DOHH2 (cell line): ENCODE measurements around the gene CD274.
"Not testable (repeated sequence)": the region's sequence is repeated elsewhere in the genome, so short reads cannot be mapped to it uniquely, and the experiment has no call there.

ENCODE experiments used
- H3F3A ChIP-seq: fragments of 200-600 bp; sonication (generic), shearing (Covaris generic); 2 replicates; pipeline ENCODE4 v1.6.0; 2016; ENCODE audit warnings: antibody characterized with exemption, mild to moderate bottlenecking; ENCODE audit not compliant: control insufficient read depth, insufficient read depth
- H3K27ac ChIP-seq: fragments of 200-600 bp; sonication (generic); 2 replicates; pipeline ENCODE4 v1.5.1; 2014; ENCODE audit warnings: low read depth, mild to moderate bottlenecking, low read length, moderate library complexity
- H3K27me3 ChIP-seq: fragments of 200-600 bp; sonication (generic); 2 replicates; pipeline ENCODE4 v1.6.1; 2014; ENCODE audit warnings: mild to moderate bottlenecking, low read length, mixed read lengths; ENCODE audit not compliant: control insufficient read depth
- H3K36me3 ChIP-seq: fragments of 200-600 bp; sonication (generic); 2 replicates; pipeline ENCODE4 v1.6.1; 2014; ENCODE audit warnings: mild to moderate bottlenecking, low read length, moderate library complexity, mixed read lengths; ENCODE audit not compliant: control insufficient read depth
- H3K4me1 ChIP-seq: fragments of 200-600 bp; sonication (generic); 2 replicates; pipeline ENCODE4 v1.6.1; 2014; ENCODE audit warnings: mild to moderate bottlenecking, low read length, mixed read lengths; ENCODE audit not compliant: control insufficient read depth
- H3K4me2 ChIP-seq: fragments of 200-600 bp; sonication (generic); 2 replicates; pipeline ENCODE4 v1.6.0; 2014; ENCODE audit warnings: mild to moderate bottlenecking, low read length, moderate library complexity
- H3K4me3 ChIP-seq: fragments of 200-600 bp; sonication (generic); 2 replicates; pipeline ENCODE4 v1.5.1; 2014; ENCODE audit warnings: mild to moderate bottlenecking, low read length, mixed read lengths
- H3K79me2 ChIP-seq: fragments of 200-600 bp; sonication (generic); 2 replicates; pipeline ENCODE4 v1.6.1; 2014; ENCODE audit warnings: mild to moderate bottlenecking, low read length, mixed read lengths; ENCODE audit not compliant: control insufficient read depth
- H3K9me2 ChIP-seq: fragments of 200-600 bp; sonication (generic); replicated peaks from 2 replicates; pipeline ENCODE4 v1.6.1; 2014; ENCODE audit warnings: mild to moderate bottlenecking, low read length, mixed read lengths; ENCODE audit not compliant: control insufficient read depth
- H3K9me3 ChIP-seq: fragments of 200-600 bp; sonication (generic); 2 replicates; pipeline ENCODE4 v1.6.1; 2014; ENCODE audit warnings: antibody characterized with exemption, low read length, mixed read lengths; ENCODE audit not compliant: control insufficient read depth, insufficient read depth
- H4K20me1 ChIP-seq: fragments of 200-600 bp; sonication (generic); 2 replicates; pipeline ENCODE4 v1.6.0; 2014; ENCODE audit warnings: low read depth, mild to moderate bottlenecking, antibody characterized with exemption, low read length, moderate library complexity; ENCODE audit not compliant: control insufficient read depth, insufficient read depth
- CTCF ChIP-seq: fragments of 200-600 bp; sonication (generic); IDR thresholded peaks from one replicate; pipeline ENCODE4 v1.5.1; 2014; ENCODE audit warnings: antibody characterized with exemption, mild to moderate bottlenecking, low read depth, low read length; ENCODE audit not compliant: poor library complexity, severe bottlenecking
- EZH2phosphoT487 ChIP-seq: fragments of 200-600 bp; sonication (generic); IDR thresholded peaks from 2 replicates; pipeline ENCODE4 v1.6.1; 2017; ENCODE audit warnings: borderline replicate concordance, mild to moderate bottlenecking, antibody characterized with exemption, low read length, moderate library complexity, mixed read lengths

CD274 gene

GRCh38 chr9:5459289-5459829, 9.0 kb downstream of the CD274 start:
- Histone ChIP-seq H4K20me1 (no peaks in the 10 kb centered on the region), H3K4me2 (no peak overlapping the region), H3K9me3 (no peaks in the 10 kb centered on the region), H3K27ac (no peak overlapping the region), H3K9me2 (no peaks in the 10 kb centered on the region), H3K79me2 (no peaks in the 10 kb centered on the region), H3K36me3 (no peaks in the 10 kb centered on the region), H3K4me1 (peaks cover 13% of the 10 kb centered on the region), H3K4me3 (no peak overlapping the region), H3F3A (no peaks in the 10 kb centered on the region), H3K27me3 (no peaks in the 10 kb centered on the region)
- TF ChIP-seq CTCF (no peak), EZH2phosphoT487 (no peak)

- Histone ChIP-seq H3K4me2 (no peak overlapping the region), H3F3A (no peaks in the 10 kb centered on the region), H3K9me2 (no peaks in the 10 kb centered on the region), H4K20me1 (no peaks in the 10 kb centered on the region), H3K79me2 (no peaks in the 10 kb centered on the region), H3K27ac (no peak overlapping the region), H3K36me3 (no peaks in the 10 kb centered on the region), H3K27me3 (no peaks in the 10 kb centered on the region), H3K4me1 (peaks cover 11% of the 10 kb centered on the region), H3K4me3 (no peak overlapping the region), H3K9me3 (no peaks in the 10 kb centered on the region)
- TF ChIP-seq EZH2phosphoT487, result no peak
- no peak for TF ChIP-seq CTCF
These were observed 9.8 kb downstream of the CD274 start for GRCh38 chr9:5460157-5460556.

GRCh38 chr9:5464831-5465330, 14.5 kb downstream of the CD274 start:
- H3K27me3 ChIP-seq, H4K20me1 ChIP-seq, H3K4me1 ChIP-seq, H3K9me2 ChIP-seq, H3K4me2 ChIP-seq, H3K9me3 ChIP-seq, H3K27ac ChIP-seq, H3K36me3 ChIP-seq, H3F3A ChIP-seq, H3K79me2 ChIP-seq, H3K4me3 ChIP-seq: not testable (repeated sequence)

GRCh38 chr9:5466005-5466404, 15.7 kb downstream of the CD274 start:
- H3K4me1 ChIP-seq, result peaks cover 4% of the 10 kb centered on the region; the same call in 1 of the 2 replicates
- H3K27me3 ChIP-seq, result no peaks in the 10 kb centered on the region
- no peaks in the 10 kb centered on the region for H3F3A ChIP-seq
- H3K4me3 ChIP-seq, result no peak overlapping the region
- H4K20me1 ChIP-seq, result no peaks in the 10 kb centered on the region
- no peaks in the 10 kb centered on the region for H3K36me3 ChIP-seq
- H3K79me2 ChIP-seq, result no peaks in the 10 kb centered on the region
- no peak overlapping the region for H3K27ac ChIP-seq
- H3K4me2 ChIP-seq, result no peak overlapping the region
- TF ChIP-seq CTCF, result no peak
- no peak for TF ChIP-seq EZH2phosphoT487
- H3K9me3 ChIP-seq, result no peaks in the 10 kb centered on the region
- no peaks in the 10 kb centered on the region for H3K9me2 ChIP-seq
